SK-N-SH (cell line): ENCODE measurements around the gene PATE1. TPM values are rescaled to one million over a fixed set of nuclear protein-coding genes. Genes with fewer than 3 reads are reported as not detected.

Source experiments
- CTCF ChIA-PET: fragments of 300-600, 350-600 bp; formaldehyde crosslinking; extraction: SDS; loops from one replicate; lab custom pipeline; 2021; lab: Yijun Ruan, JAX
- POLR2A ChIA-PET: fragments of 350-600 bp; sonication (Branson Sonifier 250); formaldehyde crosslinking; extraction: SDS; loops from one replicate; lab custom pipeline; 2020; ENCODE audit warnings: antibody characterized with exemption, inconsistent platforms; lab: Yijun Ruan, JAX
- DNase-seq: peaks from one replicate; pipeline ENCODE4 v3.0.0; 2012
- H2AFZ ChIP-seq: fragments of 200-600 bp; sonication (generic); 2 replicates; pipeline ENCODE4 v1.8.1; 2016; ENCODE audit warnings: antibody characterized with exemption, mild to moderate bottlenecking, low read depth
- H3F3A ChIP-seq: fragments of 200-600 bp; sonication (generic); replicated peaks from 2 replicates; pipeline ENCODE3; 2016; ENCODE audit warnings: antibody characterized with exemption, mild to moderate bottlenecking; ENCODE audit not compliant: insufficient read depth
- H3K27ac ChIP-seq, 2 experiments: fragments of 200-500 bp in 1 of 2; fragments of 200-600 bp in 1 of 2; sonication (Bioruptor generic) in 1 of 2; sonication (generic), shearing (Covaris generic) in 1 of 2; 2 replicates each; pipeline versions ENCODE4 v1.5.1 to v1.6.1; 2014 to 2016; ENCODE audit warnings: low read depth in 2 of 2, inconsistent platforms in 1 of 2, low read length in 1 of 2, mild to moderate bottlenecking in 1 of 2, mixed read lengths in 1 of 2
- H3K27me3 ChIP-seq: fragments of 200-600 bp; sonication (generic), shearing (Covaris generic); 2 replicates; pipeline ENCODE4 v1.6.1; 2016; ENCODE audit warnings: mixed run types; ENCODE audit not compliant: insufficient read depth
- H3K36me3 ChIP-seq, 2 experiments: fragments of 200-500 bp in 1 of 2; fragments of 200-600 bp in 1 of 2; sonication (Bioruptor generic) in 1 of 2; sonication (generic) in 1 of 2; replicated peaks in 1 of 2; 2 replicates each; pipeline versions ENCODE3 to v1.5.1; 2014 to 2016; ENCODE audit warnings: low read length in 1 of 2, mild to moderate bottlenecking in 1 of 2; ENCODE audit not compliant: insufficient read depth in 2 of 2, control insufficient read depth in 1 of 2
- H3K4me1 ChIP-seq, 2 experiments: fragments of 200-500 bp in 1 of 2; fragments of 200-600 bp in 1 of 2; sonication (Bioruptor generic) in 1 of 2; sonication (generic), shearing (Covaris generic) in 1 of 2; 2 replicates each; pipeline versions ENCODE4 v1.5.1 to v1.6.1; 2014 to 2016; ENCODE audit warnings: low read depth in 1 of 2, low read length in 1 of 2, mixed run types in 1 of 2; ENCODE audit not compliant: insufficient read depth in 2 of 2, control insufficient read depth in 1 of 2
- H3K4me2 ChIP-seq: fragments of 200-600 bp; sonication (generic), shearing (Covaris generic); 2 replicates; pipeline ENCODE4 v1.6.1; 2017; ENCODE audit warnings: mixed run types
- H3K4me3 ChIP-seq, 2 experiments: fragments of 200-500 bp in 1 of 2; fragments of 200-600 bp in 1 of 2; sonication (Bioruptor generic) in 1 of 2; sonication (generic), shearing (Covaris generic) in 1 of 2; 2 replicates each; pipeline versions ENCODE4 v1.5.1 to v1.8.1; 2014 to 2016; ENCODE audit warnings: low read depth in 2 of 2, inconsistent platforms in 1 of 2, low read length in 1 of 2, mild to moderate bottlenecking in 1 of 2, mixed read lengths in 1 of 2, moderate library complexity in 1 of 2
- H3K79me2 ChIP-seq: fragments of 200-600 bp; sonication (generic); 2 replicates; pipeline ENCODE4 v1.8.1; 2017; ENCODE audit warnings: mild to moderate bottlenecking; ENCODE audit not compliant: insufficient read depth
- H3K9ac ChIP-seq: fragments of 200-600 bp; sonication (generic); 2 replicates; pipeline ENCODE4 v1.6.1; 2017; ENCODE audit warnings: mixed run types
- H3K9me2 ChIP-seq: fragments of 200-600 bp; sonication (generic); 2 replicates; pipeline ENCODE4 v1.6.1; 2017; ENCODE audit warnings: mixed run types
- H3K9me3 ChIP-seq: fragments of 200-600 bp; sonication (generic); 2 replicates; pipeline ENCODE4 v1.6.1; 2017; ENCODE audit warnings: mixed run types, mild to moderate bottlenecking, moderate library complexity
- H4K20me1 ChIP-seq: fragments of 200-600 bp; sonication (generic); 2 replicates; pipeline ENCODE4 v1.6.1; 2017; ENCODE audit warnings: mild to moderate bottlenecking, mixed run types; ENCODE audit not compliant: insufficient read depth
- CHD2 ChIP-seq: fragments of 150-350 bp; IDR thresholded peaks from 2 replicates; pipeline ENCODE4 v1.6.1; 2018; ENCODE audit warnings: low read length; ENCODE audit not compliant: partially characterized antibody
- ELF1 ChIP-seq: IDR thresholded peaks from 2 replicates; pipeline ENCODE4 v1.4.0; 2012
- EZH2phosphoT487 ChIP-seq: fragments of 200-600 bp; sonication (generic); IDR thresholded peaks from 2 replicates; pipeline ENCODE4 v1.6.1; 2017; ENCODE audit warnings: low read depth, mixed run types, mild to moderate bottlenecking, antibody characterized with exemption, moderate library complexity, borderline replicate concordance
- FOSL2 ChIP-seq: IDR thresholded peaks from 2 replicates; pipeline ENCODE4 v1.4.0; 2012; ENCODE audit warnings: low read depth, mild to moderate bottlenecking, moderate library complexity, borderline replicate concordance
- FOXJ3 ChIP-seq: sonication (generic); formaldehyde crosslinking; IDR thresholded peaks from 2 replicates; pipeline ENCODE4 v1.5.1; 2020; ENCODE audit warnings: mild to moderate bottlenecking, missing genetic modification reagents
- GABPA ChIP-seq: IDR thresholded peaks from 2 replicates; pipeline ENCODE4 v1.4.0; 2012; ENCODE audit warnings: low read depth, mild to moderate bottlenecking
- GATA2 ChIP-seq: sonication (generic); formaldehyde crosslinking; IDR thresholded peaks from 2 replicates; pipeline ENCODE4 v1.5.0; 2020; ENCODE audit warnings: mild to moderate bottlenecking, missing genetic modification reagents
- JUND ChIP-seq: IDR thresholded peaks from 2 replicates; pipeline ENCODE4 v1.4.0; 2012
- NFIC ChIP-seq: IDR thresholded peaks from 2 replicates; pipeline ENCODE4 v1.4.0; 2012; ENCODE audit warnings: borderline replicate concordance
- NRF1 ChIP-seq: IDR thresholded peaks from 2 replicates; pipeline ENCODE4 v1.6.1; 2012; ENCODE audit warnings: low read depth, mild to moderate bottlenecking, low read length
- RAD21 ChIP-seq: IDR thresholded peaks from 2 replicates; pipeline ENCODE4 v1.6.1; 2012; ENCODE audit warnings: mild to moderate bottlenecking, low read length
- RCOR1 ChIP-seq: fragments of 150-350 bp; IDR thresholded peaks from 2 replicates; pipeline ENCODE4 v1.6.1; 2017; ENCODE audit warnings: antibody characterized with exemption, low read length
- RFX5 ChIP-seq: IDR thresholded peaks from 2 replicates; pipeline ENCODE4 v1.6.1; 2012; ENCODE audit warnings: mild to moderate bottlenecking, improper control_type of control experiment, low read length
- RXRA ChIP-seq: IDR thresholded peaks from 2 replicates; pipeline ENCODE4 v1.4.0; 2012; ENCODE audit warnings: low read depth, mild to moderate bottlenecking, borderline replicate concordance
- SIN3A ChIP-seq: IDR thresholded peaks from 2 replicates; pipeline ENCODE4 v1.6.1; 2012; ENCODE audit warnings: low read depth, mild to moderate bottlenecking, low read length, moderate library complexity, borderline replicate concordance
- TAF1 ChIP-seq: IDR thresholded peaks from 2 replicates; pipeline ENCODE4 v1.6.1; 2012; ENCODE audit warnings: low read depth, mild to moderate bottlenecking, low read length, moderate library complexity, borderline replicate concordance
- WGBS: methylation state at CpG from one replicate; pipeline ENCODE4 v1.1.6; 2017; ENCODE audit warnings: low lambda C conversion rate; 5-methylcytosine and 5-hydroxymethylcytosine counted together
- polyA plus RNA-seq, 3 experiments: library from polyadenylated mRNA; depleted of rRNA; stranded (reverse); fragments of >200 nt; gene quantifications; 2 replicates each; pipeline ENCODE4 v1.2.3, GENCODE V29; 2012
- TF ChIP-seq, protein P1 (sequence below): IDR thresholded peaks from 2 replicates; pipeline ENCODE4; 2012
- TF ChIP-seq, protein P2 (sequence below): IDR thresholded peaks from 2 replicates; pipeline ENCODE4 v1.6.1; 2012; ENCODE audit warnings: mild to moderate bottlenecking, low read depth, low read length, moderate library complexity
- TF ChIP-seq, protein P3 (sequence below): fragments of 150-350 bp; IDR thresholded peaks from 2 replicates; pipeline ENCODE4 v1.6.1; 2017; ENCODE audit warnings: antibody characterized with exemption, low read length, low read depth, borderline replicate concordance

PATE1 gene
- polyA plus RNA-seq, 1 of the 3 experiments (the other 2 are of a cell fraction), result not detected

DNA sequence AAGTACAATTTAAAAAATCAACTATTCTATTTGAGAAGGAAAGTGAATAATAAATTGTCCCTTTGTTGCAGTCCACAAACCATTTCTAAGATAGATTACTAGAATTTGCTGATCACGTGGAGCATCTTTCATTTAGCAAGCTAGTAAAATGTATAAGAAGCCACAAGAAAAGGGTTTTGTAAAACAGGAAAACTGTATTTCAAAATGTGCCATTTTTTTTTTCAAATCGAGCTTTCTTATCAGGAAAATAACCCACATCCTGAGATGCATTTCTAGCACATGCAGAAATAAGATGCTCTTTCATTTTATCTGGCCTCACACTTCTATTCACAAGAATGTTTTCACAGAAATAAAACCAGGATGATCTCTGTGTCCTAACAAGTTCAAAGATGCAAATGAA, 38.6 kb downstream of the PATE1 start:
- TF ChIP-seq RFX5 (no peak), RAD21 (no peak), RCOR1 (no peak), FOXJ3 (no peak), TAF1 (no peak), NRF1 (no peak), NFIC (no peak), SIN3A (no peak), FOSL2 (no peak), GATA2 (CRISPR knock-in tag) (no peak), CHD2 (no peak), JUND (no peak), RXRA (no peak), GABPA (no peak), EZH2phosphoT487 (no peak), ELF1 (no peak)
- TF ChIP-seq, protein P1, sequence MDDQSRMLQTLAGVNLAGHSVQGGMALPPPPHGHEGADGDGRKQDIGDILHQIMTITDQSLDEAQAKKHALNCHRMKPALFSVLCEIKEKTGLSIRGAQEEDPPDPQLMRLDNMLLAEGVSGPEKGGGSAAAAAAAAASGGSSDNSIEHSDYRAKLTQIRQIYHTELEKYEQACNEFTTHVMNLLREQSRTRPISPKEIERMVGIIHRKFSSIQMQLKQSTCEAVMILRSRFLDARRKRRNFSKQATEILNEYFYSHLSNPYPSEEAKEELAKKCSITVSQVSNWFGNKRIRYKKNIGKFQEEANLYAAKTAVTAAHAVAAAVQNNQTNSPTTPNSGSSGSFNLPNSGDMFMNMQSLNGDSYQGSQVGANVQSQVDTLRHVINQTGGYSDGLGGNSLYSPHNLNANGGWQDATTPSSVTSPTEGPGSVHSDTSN, result no peak
- TF ChIP-seq, protein P2, sequence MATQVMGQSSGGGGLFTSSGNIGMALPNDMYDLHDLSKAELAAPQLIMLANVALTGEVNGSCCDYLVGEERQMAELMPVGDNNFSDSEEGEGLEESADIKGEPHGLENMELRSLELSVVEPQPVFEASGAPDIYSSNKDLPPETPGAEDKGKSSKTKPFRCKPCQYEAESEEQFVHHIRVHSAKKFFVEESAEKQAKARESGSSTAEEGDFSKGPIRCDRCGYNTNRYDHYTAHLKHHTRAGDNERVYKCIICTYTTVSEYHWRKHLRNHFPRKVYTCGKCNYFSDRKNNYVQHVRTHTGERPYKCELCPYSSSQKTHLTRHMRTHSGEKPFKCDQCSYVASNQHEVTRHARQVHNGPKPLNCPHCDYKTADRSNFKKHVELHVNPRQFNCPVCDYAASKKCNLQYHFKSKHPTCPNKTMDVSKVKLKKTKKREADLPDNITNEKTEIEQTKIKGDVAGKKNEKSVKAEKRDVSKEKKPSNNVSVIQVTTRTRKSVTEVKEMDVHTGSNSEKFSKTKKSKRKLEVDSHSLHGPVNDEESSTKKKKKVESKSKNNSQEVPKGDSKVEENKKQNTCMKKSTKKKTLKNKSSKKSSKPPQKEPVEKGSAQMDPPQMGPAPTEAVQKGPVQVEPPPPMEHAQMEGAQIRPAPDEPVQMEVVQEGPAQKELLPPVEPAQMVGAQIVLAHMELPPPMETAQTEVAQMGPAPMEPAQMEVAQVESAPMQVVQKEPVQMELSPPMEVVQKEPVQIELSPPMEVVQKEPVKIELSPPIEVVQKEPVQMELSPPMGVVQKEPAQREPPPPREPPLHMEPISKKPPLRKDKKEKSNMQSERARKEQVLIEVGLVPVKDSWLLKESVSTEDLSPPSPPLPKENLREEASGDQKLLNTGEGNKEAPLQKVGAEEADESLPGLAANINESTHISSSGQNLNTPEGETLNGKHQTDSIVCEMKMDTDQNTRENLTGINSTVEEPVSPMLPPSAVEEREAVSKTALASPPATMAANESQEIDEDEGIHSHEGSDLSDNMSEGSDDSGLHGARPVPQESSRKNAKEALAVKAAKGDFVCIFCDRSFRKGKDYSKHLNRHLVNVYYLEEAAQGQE, result no peak
- TF ChIP-seq, protein P3, sequence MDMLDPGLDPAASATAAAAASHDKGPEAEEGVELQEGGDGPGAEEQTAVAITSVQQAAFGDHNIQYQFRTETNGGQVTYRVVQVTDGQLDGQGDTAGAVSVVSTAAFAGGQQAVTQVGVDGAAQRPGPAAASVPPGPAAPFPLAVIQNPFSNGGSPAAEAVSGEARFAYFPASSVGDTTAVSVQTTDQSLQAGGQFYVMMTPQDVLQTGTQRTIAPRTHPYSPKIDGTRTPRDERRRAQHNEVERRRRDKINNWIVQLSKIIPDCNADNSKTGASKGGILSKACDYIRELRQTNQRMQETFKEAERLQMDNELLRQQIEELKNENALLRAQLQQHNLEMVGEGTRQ, result no peak
- Histone ChIP-seq H3K9ac (no peak overlapping the region), H3K4me1 (no peaks in the 10 kb centered on the region), H3K4me2 (no peak overlapping the region), H2AFZ (no peak overlapping the region), H3K4me3 (no peak overlapping the region), H3K79me2 (no peaks in the 10 kb centered on the region), H3K27me3 (no peaks in the 10 kb centered on the region), H3F3A (no peaks in the 10 kb centered on the region), H3K36me3 (no peaks in the 10 kb centered on the region), H4K20me1 (no peaks in the 10 kb centered on the region), H3K9me3 (no peaks in the 10 kb centered on the region), H3K27ac (no peak overlapping the region), H3K9me2 (no peaks in the 10 kb centered on the region)
- CTCF ChIA-PET, result no interaction called here
- WGBS, result 1% methylated on average over 2 of the region's 2 CpGs
- no peak for DNase-seq
- POLR2A ChIA-PET, result no interaction called here
